Measurements from ENCODE around the gene MAN1C1. TPM values are rescaled to one million over a fixed set of nuclear protein-coding genes. Genes with fewer than 3 reads are reported as not detected.

MAN1C1 gene
- total and polyA plus RNA-seq, 9 of the 15 experiments (the other 6 are each of a cell fraction or from before 2014, with no cell fraction given), result 0.04 to 0.44 (median 0.10) TPM; not detected in 3

DNA sequence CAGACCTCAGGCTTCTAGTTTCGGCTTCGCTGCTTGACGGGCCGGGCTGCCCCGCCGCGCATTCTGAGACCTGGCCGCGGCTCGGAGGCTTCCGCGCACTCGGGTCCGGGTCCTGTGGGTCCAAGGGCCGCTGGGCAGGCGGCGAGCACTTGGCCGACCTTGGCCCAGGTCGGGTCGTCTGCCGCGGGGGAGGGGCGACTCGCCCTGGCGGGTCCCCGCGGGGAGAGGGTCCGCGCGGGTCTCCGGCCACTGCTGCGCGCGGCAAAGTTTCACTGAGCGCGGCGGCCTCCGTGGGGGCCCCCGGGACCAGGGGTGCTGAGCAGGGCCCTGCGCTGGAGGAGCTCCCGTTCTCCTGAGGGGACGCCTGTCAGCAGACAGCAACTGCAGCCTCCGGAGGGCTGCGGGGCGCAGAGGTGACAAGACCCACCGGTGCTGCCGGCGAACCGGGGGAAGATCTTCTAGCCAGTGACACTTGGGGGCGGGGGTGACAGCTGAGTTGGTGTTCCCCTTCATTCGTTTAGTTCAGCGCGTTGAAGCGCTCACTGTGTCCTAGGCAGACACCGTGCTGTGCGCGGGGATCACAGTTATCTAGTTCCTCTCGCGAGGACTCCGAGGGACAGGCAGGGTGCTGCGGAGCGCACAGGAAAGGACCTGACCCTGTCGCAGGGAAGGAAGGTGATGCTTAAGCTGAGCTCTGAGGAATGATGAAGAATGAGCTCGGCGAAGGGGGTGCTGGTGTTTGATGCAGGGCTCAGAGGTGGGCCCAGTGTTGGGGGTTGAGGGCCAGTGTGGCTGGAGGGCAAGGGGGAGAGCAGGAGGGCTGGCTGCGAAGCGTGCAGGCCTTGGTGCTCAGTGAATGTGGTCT is 203.9 kb downstream of the MAN1C1 start (continued):
- no peak; the same call in 1 of the 2 replicates for TF ChIP-seq LARP7 (IDR thresholded peaks at IDR 0.05)
- no peak for TF ChIP-seq BDP1 (IDR thresholded peaks at IDR 0.05; ENCODE audit: insufficient read depth, insufficient read length)
- TF ChIP-seq CTCF (IDR thresholded peaks at IDR 0.05 in 2 of 3, conservative IDR thresholded peaks at IDR 0.05 in 1 of 3; ENCODE audit: insufficient read depth in 2 of 3, low read depth in 1 of 3, low read length in 3 of 3), result no peak
- TF ChIP-seq DDX20 (tag; IDR thresholded peaks at IDR 0.05; ENCODE audit: low read depth), result no peak
- TF ChIP-seq ZNF583 (CRISPR knock-in tag; IDR thresholded peaks at IDR 0.05), result no peak; the same call in 1 of the 2 replicates
- no peak for TF ChIP-seq NCOA6 (IDR thresholded peaks at IDR 0.05)
- peak in 1 of 3 experiments; percentile 69; a peak in 1 of 6 replicates for TF ChIP-seq ZBTB11 (CRISPR knock-in tag; IDR thresholded peaks at IDR 0.05)
- TF ChIP-seq ZNF197 (CRISPR knock-in tag; IDR thresholded peaks at IDR 0.05; ENCODE audit: low read depth), result no peak
- TF ChIP-seq KLF13 (tag; IDR thresholded peaks at IDR 0.05; ENCODE audit: borderline replicate concordance, low read depth), result no peak
- TF ChIP-seq STAG1 (CRISPR knock-in tag; IDR thresholded peaks at IDR 0.05; ENCODE audit: borderline replicate concordance), result no peak
- TF ChIP-seq, protein P1, sequence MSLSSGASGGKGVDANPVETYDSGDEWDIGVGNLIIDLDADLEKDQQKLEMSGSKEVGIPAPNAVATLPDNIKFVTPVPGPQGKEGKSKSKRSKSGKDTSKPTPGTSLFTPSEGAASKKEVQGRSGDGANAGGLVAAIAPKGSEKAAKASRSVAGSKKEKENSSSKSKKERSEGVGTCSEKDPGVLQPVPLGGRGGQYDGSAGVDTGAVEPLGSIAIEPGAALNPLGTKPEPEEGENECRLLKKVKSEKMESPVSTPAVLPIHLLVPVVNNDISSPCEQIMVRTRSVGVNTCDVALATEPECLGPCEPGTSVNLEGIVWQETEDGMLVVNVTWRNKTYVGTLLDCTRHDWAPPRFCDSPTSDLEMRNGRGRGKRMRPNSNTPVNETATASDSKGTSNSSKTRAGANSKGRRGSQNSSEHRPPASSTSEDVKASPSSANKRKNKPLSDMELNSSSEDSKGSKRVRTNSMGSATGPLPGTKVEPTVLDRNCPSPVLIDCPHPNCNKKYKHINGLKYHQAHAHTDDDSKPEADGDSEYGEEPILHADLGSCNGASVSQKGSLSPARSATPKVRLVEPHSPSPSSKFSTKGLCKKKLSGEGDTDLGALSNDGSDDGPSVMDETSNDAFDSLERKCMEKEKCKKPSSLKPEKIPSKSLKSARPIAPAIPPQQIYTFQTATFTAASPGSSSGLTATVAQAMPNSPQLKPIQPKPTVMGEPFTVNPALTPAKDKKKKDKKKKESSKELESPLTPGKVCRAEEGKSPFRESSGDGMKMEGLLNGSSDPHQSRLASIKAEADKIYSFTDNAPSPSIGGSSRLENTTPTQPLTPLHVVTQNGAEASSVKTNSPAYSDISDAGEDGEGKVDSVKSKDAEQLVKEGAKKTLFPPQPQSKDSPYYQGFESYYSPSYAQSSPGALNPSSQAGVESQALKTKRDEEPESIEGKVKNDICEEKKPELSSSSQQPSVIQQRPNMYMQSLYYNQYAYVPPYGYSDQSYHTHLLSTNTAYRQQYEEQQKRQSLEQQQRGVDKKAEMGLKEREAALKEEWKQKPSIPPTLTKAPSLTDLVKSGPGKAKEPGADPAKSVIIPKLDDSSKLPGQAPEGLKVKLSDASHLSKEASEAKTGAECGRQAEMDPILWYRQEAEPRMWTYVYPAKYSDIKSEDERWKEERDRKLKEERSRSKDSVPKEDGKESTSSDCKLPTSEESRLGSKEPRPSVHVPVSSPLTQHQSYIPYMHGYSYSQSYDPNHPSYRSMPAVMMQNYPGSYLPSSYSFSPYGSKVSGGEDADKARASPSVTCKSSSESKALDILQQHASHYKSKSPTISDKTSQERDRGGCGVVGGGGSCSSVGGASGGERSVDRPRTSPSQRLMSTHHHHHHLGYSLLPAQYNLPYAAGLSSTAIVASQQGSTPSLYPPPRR (CRISPR knock-in tag; IDR thresholded peaks at IDR 0.05; ENCODE audit: borderline replicate concordance), result no peak
- no peak for TF ChIP-seq SIN3B (IDR thresholded peaks at IDR 0.05; ENCODE audit: low read depth)
- peak; percentile 3; the same call in 1 of the 2 replicates for TF ChIP-seq NFIC (IDR thresholded peaks at IDR 0.05)
- no peak for TF ChIP-seq XRCC4 (IDR thresholded peaks at IDR 0.05; ENCODE audit: extremely low read depth, insufficient read depth, insufficient read length)
- no peak for TF ChIP-seq STAT5A (IDR thresholded peaks at IDR 0.05; ENCODE audit: borderline replicate concordance, low read length)
